NCI-H1694 treated with DMSO at 0.1 percent for 48 hours (cell line): ENCODE measurements around the gene FEN1.

ENCODE experiments used
- DNase-seq: peaks from one replicate; lab custom pipeline; 2025; lab: John Stamatoyannopoulos, UW

Gene FEN1

GRCh38 chr11:61841636-61842527, 49.2 kb downstream of the FEN1 start:
- no peak for DNase-seq

GRCh38 chr11:61842528-61842820, 49.8 kb downstream of the FEN1 start:
- no peak for DNase-seq

GRCh38 chr11:61844909-61845565, 52.3 kb downstream of the FEN1 start:
- no peak for DNase-seq

- DNase-seq, result no peak
These were observed 53.8 kb downstream of the FEN1 start for GRCh38 chr11:61846362-61847020.
